PC-9 (cell line): ENCODE measurements around the gene AFAP1L1.

ENCODE experiments used
- CTCF ChIP-seq: fragments of 200-600 bp; sonication (generic); conservative IDR thresholded peaks from 2 replicates; pipeline ENCODE4 v1.6.1; 2017; ENCODE audit warnings: mixed run types, antibody characterized with exemption, mild to moderate bottlenecking, moderate library complexity
- EZH2 ChIP-seq: fragments of 200-600 bp; sonication (generic); IDR thresholded peaks from 2 replicates; pipeline ENCODE4 v1.8.0; 2017; ENCODE audit warnings: antibody characterized with exemption, low read depth

DNA sequence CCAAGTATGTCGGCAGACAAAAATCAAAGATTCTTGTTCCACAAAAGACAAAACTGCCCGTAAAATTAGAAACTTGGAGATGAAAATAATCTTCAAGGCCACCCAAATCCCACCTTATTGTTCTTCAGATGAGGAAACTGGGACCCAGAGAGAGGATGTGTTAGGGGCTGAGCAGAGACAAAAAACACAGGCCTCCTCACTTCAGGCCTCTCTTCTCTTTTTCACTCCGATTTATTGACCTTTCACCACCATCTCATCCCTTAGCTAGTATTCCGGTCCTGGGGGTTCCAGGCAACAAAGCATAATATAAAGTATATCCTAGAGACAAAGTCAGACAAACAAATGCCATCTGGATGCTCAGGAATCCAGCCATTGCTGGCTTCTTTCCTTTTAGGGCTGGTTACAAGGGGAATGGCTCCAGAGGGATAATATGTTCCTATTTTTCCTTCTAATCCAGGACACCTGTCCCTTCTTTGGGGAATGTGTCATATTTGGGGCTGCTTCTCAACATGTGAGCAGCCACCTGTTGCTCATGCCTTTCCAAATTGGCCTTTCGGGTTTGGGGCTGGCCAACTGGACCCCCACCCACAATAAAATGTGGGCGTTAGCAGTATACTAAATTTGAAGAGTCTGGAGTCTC, 42.2 kb upstream of the AFAP1L1 start:
- TF ChIP-seq CTCF (0 out of 2 replicates have a peak, but pooled peaks have one; percentile 5), EZH2 (no peak)
